A673 (cell line): ENCODE results near the gene HINT3.

Experiments
- CTCF ChIP-seq: fragments of 300-800, 200-600 bp; sonication (generic); conservative IDR thresholded peaks from 2 replicates; pipeline ENCODE4 v1.5.1; 2017; ENCODE audit warnings: low read depth, mild to moderate bottlenecking, antibody characterized with exemption, low read length, moderate library complexity, mixed read lengths
- EZH2 ChIP-seq: fragments of 200-600 bp; sonication (generic); IDR thresholded peaks from 2 replicates; pipeline ENCODE4 v1.6.1; 2017; ENCODE audit warnings: borderline replicate concordance, low read depth, mild to moderate bottlenecking, mixed read lengths, antibody characterized with exemption, low read length; ENCODE audit not compliant: poor library complexity, severe bottlenecking

GRCh38 chr6:126027601-126028000 is 71.0 kb downstream of the HINT3 start:
- TF ChIP-seq CTCF (no peak), EZH2 (no peak)
